H9 (cell line): ENCODE results near the gene IL12RB1. TPM values are rescaled to one million over a fixed set of nuclear protein-coding genes. Genes with fewer than 3 reads are reported as not detected.

Experiments used
- DNase-seq: peaks from one replicate; pipeline ENCODE4 v3.0.0-alpha.2; 2017
- H2AFZ ChIP-seq: one replicate; pipeline ENCODE4 v1.6.1; 2013; ENCODE audit warnings: mild to moderate bottlenecking, low read length, control low read depth, moderate library complexity
- H2AK5ac ChIP-seq: 2 replicates; pipeline ENCODE4 v1.6.1; 2013; ENCODE audit warnings: low read length, control low read depth, mixed read lengths; ENCODE audit not compliant: insufficient read length
- H2BK120ac ChIP-seq: one replicate; pipeline ENCODE4 v1.6.1; 2013; ENCODE audit warnings: low read depth, mild to moderate bottlenecking, low read length, control low read depth, inconsistent platforms; ENCODE audit not compliant: poor library complexity, severe bottlenecking
- H2BK12ac ChIP-seq: 2 replicates; pipeline ENCODE4 v1.6.1; 2013; ENCODE audit warnings: low read length, control low read depth, mixed read lengths, low read depth; ENCODE audit not compliant: insufficient read length
- H2BK15ac ChIP-seq: 2 replicates; pipeline ENCODE4 v1.6.1; 2013; ENCODE audit warnings: low read depth, low read length, control low read depth
- H2BK20ac ChIP-seq: one replicate; pipeline ENCODE4 v1.6.1; 2013; ENCODE audit warnings: low read depth, mild to moderate bottlenecking, low read length, control low read depth, inconsistent platforms; ENCODE audit not compliant: poor library complexity, severe bottlenecking
- H2BK5ac ChIP-seq: 2 replicates; pipeline ENCODE4 v1.6.1; 2013; ENCODE audit warnings: low read length, control low read depth, mixed read lengths; ENCODE audit not compliant: insufficient read length
- H3K14ac ChIP-seq: 2 replicates; pipeline ENCODE4 v1.6.1; 2013; ENCODE audit warnings: low read length, control low read depth; ENCODE audit not compliant: insufficient read depth
- H3K18ac ChIP-seq: 2 replicates; pipeline ENCODE4 v1.6.1; 2013; ENCODE audit warnings: low read depth, mild to moderate bottlenecking, mixed read lengths, low read length, control low read depth; ENCODE audit not compliant: insufficient read length
- H3K23ac ChIP-seq: 2 replicates; pipeline ENCODE4 v1.6.1; 2013; ENCODE audit warnings: low read length, control low read depth, mixed read lengths, low read depth; ENCODE audit not compliant: insufficient read length
- H3K23me2 ChIP-seq: 2 replicates; pipeline ENCODE4 v1.6.1; 2013; ENCODE audit warnings: low read depth, mild to moderate bottlenecking, mixed read lengths, low read length, control low read depth; ENCODE audit not compliant: insufficient read length, poor library complexity, severe bottlenecking
- H3K27ac ChIP-seq: 2 replicates; pipeline ENCODE4 v1.5.1; 2013; ENCODE audit warnings: low read length, control low read depth, mixed read lengths, low read depth; ENCODE audit not compliant: insufficient read length
- H3K27me3 ChIP-seq: 2 replicates; pipeline ENCODE4 v1.6.1; 2013; ENCODE audit warnings: low read length, control low read depth, inconsistent platforms; ENCODE audit not compliant: insufficient read depth
- H3K4ac ChIP-seq: 2 replicates; pipeline ENCODE4 v1.6.1; 2013; ENCODE audit warnings: low read depth, mild to moderate bottlenecking, control low read depth, inconsistent platforms, low read length, moderate library complexity
- H3K4me1 ChIP-seq: 2 replicates; pipeline ENCODE4 v1.6.1; 2013; ENCODE audit warnings: low read length, control low read depth, inconsistent platforms; ENCODE audit not compliant: insufficient read depth
- H3K4me2 ChIP-seq: 2 replicates; pipeline ENCODE4 v1.6.1; 2013; ENCODE audit warnings: low read length, control low read depth, mixed read lengths; ENCODE audit not compliant: insufficient read length, insufficient read depth
- H3K56ac ChIP-seq: 2 replicates; pipeline ENCODE4 v1.6.1; 2013; ENCODE audit warnings: low read depth, mild to moderate bottlenecking, mixed read lengths, low read length, control low read depth; ENCODE audit not compliant: insufficient read length
- H3K79me1 ChIP-seq: 2 replicates; pipeline ENCODE4 v1.6.1; 2013; ENCODE audit warnings: low read depth, mild to moderate bottlenecking, moderate library complexity, low read length, control low read depth, inconsistent platforms; ENCODE audit not compliant: insufficient read depth, poor library complexity, severe bottlenecking
- H3K79me2 ChIP-seq: 2 replicates; pipeline ENCODE4 v1.6.1; 2013; ENCODE audit warnings: low read length, control low read depth, inconsistent platforms; ENCODE audit not compliant: insufficient read depth
- H3K9ac ChIP-seq: 2 replicates; pipeline ENCODE4 v1.6.1; 2013; ENCODE audit warnings: low read length, control low read depth, mixed read lengths; ENCODE audit not compliant: insufficient read length; ENCODE audit errors: extremely low read depth
- H3K9me3 ChIP-seq: one replicate; pipeline ENCODE4 v1.6.1; 2013; ENCODE audit warnings: low read depth, low read length, inconsistent platforms; ENCODE audit not compliant: control insufficient read depth
- H3T11ph ChIP-seq: one replicate; pipeline ENCODE4 v1.6.1; 2013; ENCODE audit warnings: mild to moderate bottlenecking, low read length, control low read depth, inconsistent platforms
- H4K20me1 ChIP-seq: one replicate; pipeline ENCODE4 v1.6.1; 2013; ENCODE audit not compliant: control insufficient read depth, insufficient read length, insufficient read depth
- H4K5ac ChIP-seq: 2 replicates; pipeline ENCODE4 v1.6.1; 2013; ENCODE audit warnings: low read depth, mild to moderate bottlenecking, mixed read lengths, low read length, control low read depth; ENCODE audit not compliant: insufficient read length
- H4K8ac ChIP-seq: replicated peaks from 2 replicates; pipeline ENCODE4 v1.6.1; 2013; ENCODE audit warnings: low read length, control low read depth, mixed read lengths, low read depth; ENCODE audit not compliant: insufficient read length
- H4K91ac ChIP-seq: 2 replicates; pipeline ENCODE4 v1.6.1; 2013; ENCODE audit warnings: low read depth, mild to moderate bottlenecking, moderate library complexity, mixed read lengths, low read length, control low read depth; ENCODE audit not compliant: insufficient read length
- H3K27ac Mint-ChIP-seq, 3 experiments: 2 replicates in 2 of 3; 3 replicates in 1 of 3; pipeline ENCODE4 v1.8.0; 2020 to 2021; ENCODE audit warnings: mixed read lengths in 3 of 3, mild to moderate bottlenecking in 1 of 3, moderate library complexity in 1 of 3
- H3K27me3 Mint-ChIP-seq: 2 replicates; pipeline ENCODE4 v1.8.0; 2021; ENCODE audit warnings: low read depth, mild to moderate bottlenecking, moderate library complexity, mixed read lengths
- H3K36me3 Mint-ChIP-seq, 3 experiments: 2 replicates in 2 of 3; 3 replicates in 1 of 3; pipeline ENCODE4 v1.8.0; 2020 to 2021; ENCODE audit warnings: low read depth in 3 of 3, mixed read lengths in 3 of 3; ENCODE audit not compliant: insufficient read depth in 1 of 3
- H3K4me1 Mint-ChIP-seq, 2 experiments: 2 replicates each; pipeline ENCODE4 v1.8.0; 2020; ENCODE audit warnings: mixed read lengths in 2 of 2
- H3K4me3 Mint-ChIP-seq, 2 experiments: 2 replicates in 1 of 2; 3 replicates in 1 of 2; pipeline ENCODE4 v1.8.0; 2020 to 2021; ENCODE audit warnings: mild to moderate bottlenecking in 2 of 2, mixed read lengths in 2 of 2, moderate library complexity in 1 of 2
- H3K9me3 Mint-ChIP-seq, 2 experiments: 2 replicates in 1 of 2; 3 replicates in 1 of 2; pipeline ENCODE4 v1.8.0; 2020; ENCODE audit warnings: mild to moderate bottlenecking in 2 of 2, mixed read lengths in 2 of 2, moderate library complexity in 1 of 2
- CTCF ChIP-seq: fragments of 200-600 bp; sonication (generic); conservative IDR thresholded peaks from 3 replicates; pipeline ENCODE4 v1.8.0; 2021; ENCODE audit warnings: antibody characterized with exemption, mild to moderate bottlenecking
- WGBS: extraction: QIAGEN DNeasy Blood & Tissue Kit; methylation state at CpG from one replicate; pipeline ENCODE4 v1.1.7; 2013; ENCODE audit warnings: missing lambda C conversion rate, low lambda C conversion rate, mixed read lengths; ENCODE audit not compliant: insufficient read length; ENCODE audit errors: extremely low coverage; 5-methylcytosine and 5-hydroxymethylcytosine counted together
- total RNA-seq: library from RNA; stranded (reverse); gene quantifications from 2 replicates; pipeline ENCODE4 v1.2.1, GENCODE V29; 2021

IL12RB1 gene
- total RNA-seq, 1 experiment from 2014 or later: not detected

GRCh38 chr19:18090545-18091216 is 3.9 kb upstream of the IL12RB1 start:
- Histone ChIP-seq H3K14ac (no peak overlapping the region), H3K9me3 (no peaks in the 10 kb centered on the region), H3K23ac (no peak overlapping the region), H4K20me1 (no peaks in the 10 kb centered on the region), H3K9ac (no peak overlapping the region), H2AK5ac (no peak overlapping the region), H2BK20ac (no peak overlapping the region), H3K4me1 (no peaks in the 10 kb centered on the region), H3K56ac (no peak overlapping the region), H3K4ac (no peak overlapping the region), H3T11ph (no peak overlapping the region), H4K8ac (no peak overlapping the region), H3K18ac (no peak overlapping the region), H4K5ac (no peak overlapping the region), H3K27me3 (no peaks in the 10 kb centered on the region), H3K79me2 (no peaks in the 10 kb centered on the region), H3K79me1 (no peaks in the 10 kb centered on the region), H2BK5ac (no peak overlapping the region), H2BK120ac (no peak overlapping the region), H3K27ac (no peak overlapping the region), H2AFZ (no peak overlapping the region), H3K23me2 (no peaks in the 10 kb centered on the region), H3K4me2 (no peak overlapping the region), H2BK12ac (no peak overlapping the region), H4K91ac (no peak overlapping the region), H2BK15ac (no peak overlapping the region)
- Mint-ChIP-seq H3K36me3 (no peaks in the 10 kb centered on the region), H3K27me3 (no peaks in the 10 kb centered on the region; the same call in 1 of the 2 replicates), H3K4me3 (no peak overlapping the region), H3K4me1 (peaks cover 0 to 6% of the 10 kb centered on the region in 2 experiments; a peak in 2 of 4 replicates), H3K27ac (no peak overlapping the region), H3K9me3 (no peaks in the 10 kb centered on the region)
- no CpG with 5 or more reads among the region's 12 CpGs for WGBS
- DNase-seq: no peak
- no peak for TF ChIP-seq CTCF
